Measurements from ENCODE around the gene TXN. TPM values are rescaled to one million over a fixed set of nuclear protein-coding genes. Genes with fewer than 3 reads are reported as not detected.

TXN gene
- total and polyA plus RNA-seq, 2 of the 8 experiments (the other 6 are each of a cell fraction or from before 2014, with no cell fraction given): 297 to 419 TPM

GRCh38 chr9:110213413-110214044 lies 42.8 kb downstream of the TXN start:
- Histone ChIP-seq H3K9ac (replicated peaks in 1 of 4; ENCODE audit: extremely low read depth in 1 of 4, low read depth in 3 of 4, low read length in 3 of 4) (no peak overlapping the region), H3K18ac (ENCODE audit: extremely low read depth, low read length) (no peak overlapping the region), H4K20me1 (replicated peaks in 1 of 2; ENCODE audit: control insufficient read depth in 1 of 2, insufficient read depth in 2 of 2, low read length in 2 of 2) (no peaks in the 10 kb centered on the region), H3K9me3 (ENCODE audit: insufficient read depth in 2 of 2, low read depth in 1 of 2, low read length in 1 of 2) (0 out of 4 replicates have a peak, but pooled peaks cover 0 to 2% of the 10 kb centered on the region in 2 experiments), H3K4ac (replicated peaks; ENCODE audit: insufficient read length, low read depth, low read length) (no peak overlapping the region), H2AFZ (ENCODE audit: low read length) (0 out of 2 replicates have a peak overlapping the region, but pooled peaks have one; percentile 12), H3K14ac (ENCODE audit: insufficient read length) (no peak overlapping the region), H2BK5ac (ENCODE audit: low read depth, low read length) (no peak overlapping the region), H2BK12ac (ENCODE audit: low read depth, low read length) (no peak overlapping the region), H3K23ac (ENCODE audit: insufficient read length) (no peak overlapping the region), H3K4me2 (ENCODE audit: insufficient read depth in 1 of 2, low read depth in 2 of 2, low read length in 2 of 2) (no peak overlapping the region), H3K4me3 (ENCODE audit: extremely low read depth in 1 of 4, insufficient read depth in 2 of 4, low read depth in 3 of 4, low read length in 4 of 4) (no peak overlapping the region), H3K4me1 (replicated peaks in 1 of 4; ENCODE audit: control insufficient read depth in 3 of 4, insufficient read depth in 4 of 4, low read length in 3 of 4) (no peaks in the 10 kb centered on the region), H3K79me1 (ENCODE audit: low read depth, low read length) (no peaks in the 10 kb centered on the region), H2BK15ac (ENCODE audit: low read length) (no peak overlapping the region), H2BK20ac (ENCODE audit: low read length) (no peak overlapping the region), H3K56ac (replicated peaks; ENCODE audit: insufficient read length, low read depth, low read length) (no peak overlapping the region), H3K27ac (ENCODE audit: low read depth, low read length) (no peak overlapping the region), H2BK120ac (replicated peaks; ENCODE audit: low read depth, low read length) (no peak overlapping the region), H3K27me3 (replicated peaks in 1 of 4; ENCODE audit: control insufficient read depth in 3 of 4, extremely low read depth in 1 of 4, insufficient read depth in 3 of 4, low read length in 3 of 4) (no peaks in the 10 kb centered on the region), H3K36me3 (ENCODE audit: control insufficient read depth in 2 of 4, insufficient read depth in 4 of 4, low read length in 3 of 4) (no peaks in the 10 kb centered on the region), H2AK5ac (ENCODE audit: low read depth, low read length) (no peak overlapping the region), H3K79me2 (ENCODE audit: control insufficient read depth in 1 of 2, insufficient read depth in 2 of 2, low read length in 2 of 2) (no peaks in the 10 kb centered on the region), H4K91ac (replicated peaks; ENCODE audit: insufficient read length, low read length) (no peak overlapping the region), H3K23me2 (ENCODE audit: low read depth, low read length) (no peaks in the 10 kb centered on the region), H4K8ac (ENCODE audit: extremely low read depth, insufficient read depth, low read length) (no peak overlapping the region), H4K5ac (ENCODE audit: insufficient read length, low read depth, low read length) (no peak overlapping the region)
- no peak for FAIRE-seq
- DNase-seq (ENCODE audit: low read depth in 1 of 2, low spot score in 2 of 2): no peak
- 93% methylated on average over 10 of the region's 10 CpGs; no CpG with 5 or more reads in 1 of the 2 experiments for WGBS, 2 experiments (ENCODE audit: extremely low coverage in 1 of 2, insufficient coverage in 1 of 2, insufficient read length in 1 of 2, insufficient replicate concordance in 2 of 2, low coverage in 1 of 2, low lambda C conversion rate in 2 of 2, missing lambda C conversion rate in 1 of 2)
- ChIA-PET CTCF (ENCODE audit: partially characterized antibody) (interaction anchor here (0.6 to 13.3 kb wide), 8 partner anchors 11 to 472 kb away, joined by 3 to 166 read pairs (median 4); no protein-coding TSS in a partner anchor), POLR2A (ENCODE audit: partially characterized antibody) (no interaction called here)
- TF ChIP-seq PHF8 (conservative IDR thresholded peaks at IDR 0.05; ENCODE audit: low read depth, low read length): no peak
- no peak for TF ChIP-seq JUND (IDR thresholded peaks at IDR 0.05; ENCODE audit: low read length)
- TF ChIP-seq, protein P1, sequence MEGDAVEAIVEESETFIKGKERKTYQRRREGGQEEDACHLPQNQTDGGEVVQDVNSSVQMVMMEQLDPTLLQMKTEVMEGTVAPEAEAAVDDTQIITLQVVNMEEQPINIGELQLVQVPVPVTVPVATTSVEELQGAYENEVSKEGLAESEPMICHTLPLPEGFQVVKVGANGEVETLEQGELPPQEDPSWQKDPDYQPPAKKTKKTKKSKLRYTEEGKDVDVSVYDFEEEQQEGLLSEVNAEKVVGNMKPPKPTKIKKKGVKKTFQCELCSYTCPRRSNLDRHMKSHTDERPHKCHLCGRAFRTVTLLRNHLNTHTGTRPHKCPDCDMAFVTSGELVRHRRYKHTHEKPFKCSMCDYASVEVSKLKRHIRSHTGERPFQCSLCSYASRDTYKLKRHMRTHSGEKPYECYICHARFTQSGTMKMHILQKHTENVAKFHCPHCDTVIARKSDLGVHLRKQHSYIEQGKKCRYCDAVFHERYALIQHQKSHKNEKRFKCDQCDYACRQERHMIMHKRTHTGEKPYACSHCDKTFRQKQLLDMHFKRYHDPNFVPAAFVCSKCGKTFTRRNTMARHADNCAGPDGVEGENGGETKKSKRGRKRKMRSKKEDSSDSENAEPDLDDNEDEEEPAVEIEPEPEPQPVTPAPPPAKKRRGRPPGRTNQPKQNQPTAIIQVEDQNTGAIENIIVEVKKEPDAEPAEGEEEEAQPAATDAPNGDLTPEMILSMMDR (IDR thresholded peaks at IDR 0.05; ENCODE audit: control extremely low read depth in 1 of 3, insufficient read depth in 1 of 3, low read depth in 1 of 3, low read length in 3 of 3): no peak
- no peak for TF ChIP-seq SP2 (IDR thresholded peaks at IDR 0.05; ENCODE audit: low read length)
- no peak for TF ChIP-seq CTBP2 (IDR thresholded peaks at IDR 0.05; ENCODE audit: borderline replicate concordance, insufficient read depth, insufficient read length, low read length)
- TF ChIP-seq, protein P2, sequence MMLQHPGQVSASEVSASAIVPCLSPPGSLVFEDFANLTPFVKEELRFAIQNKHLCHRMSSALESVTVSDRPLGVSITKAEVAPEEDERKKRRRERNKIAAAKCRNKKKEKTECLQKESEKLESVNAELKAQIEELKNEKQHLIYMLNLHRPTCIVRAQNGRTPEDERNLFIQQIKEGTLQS (IDR thresholded peaks at IDR 0.05; ENCODE audit: insufficient read depth, low read depth, low read length): no peak
- TF ChIP-seq EGR1 (IDR thresholded peaks at IDR 0.05; ENCODE audit: borderline replicate concordance, low read depth, low read length): no peak
- TF ChIP-seq CHD2 (IDR thresholded peaks at IDR 0.05; ENCODE audit: low read length): no peak
- no peak for TF ChIP-seq POLR2AphosphoS5 (IDR thresholded peaks at IDR 0.05; ENCODE audit: low read depth, low read length)

Data from H1 (cell line).